GM12891 (cell line): Measurements from ENCODE around the gene SCO2.

Experiments used
- PAX5 ChIP-seq: IDR thresholded peaks from 2 replicates; pipeline ENCODE4 v1.6.1; 2011; ENCODE audit warnings: low read length, moderate library complexity, mild to moderate bottlenecking; ENCODE audit not compliant: insufficient read depth, severe bottlenecking
- POLR2A ChIP-seq: IDR thresholded peaks from 2 replicates; pipeline ENCODE4 v1.6.1; 2011; ENCODE audit warnings: low read depth, low read length, control low read depth
- POLR2AphosphoS5 ChIP-seq: IDR thresholded peaks from 2 replicates; pipeline ENCODE4 v1.6.1; 2011; ENCODE audit warnings: low read depth, low read length, control low read depth

GRCh38 chr22:50551160-50551752 lies 25.9 kb upstream of the SCO2 start:
- TF ChIP-seq PAX5 (no peak), POLR2A (no peak), POLR2AphosphoS5 (no peak)
